Bronchial epithelial cell (primary cell): ENCODE data around the gene S1PR3. TPM values are rescaled to one million over a fixed set of nuclear protein-coding genes. Genes with fewer than 3 reads are reported as not detected.

Experiments
- DNase-seq: peaks from one replicate; pipeline ENCODE4 v3.0.0-alpha.2; 2010; ENCODE audit warnings: low read depth
- FAIRE-seq: peaks from 2 replicates; lab custom pipeline; 2011; peaks lifted over from hg19 to GRCh38; lab: Jason Lieb, UNC
- H3K27me3 ChIP-seq: 2 replicates; pipeline ENCODE4 v1.5.1; 2011; ENCODE audit warnings: low read length; ENCODE audit not compliant: control insufficient read depth, insufficient read depth
- H3K36me3 ChIP-seq: 2 replicates; pipeline ENCODE4 v1.5.1; 2011; ENCODE audit warnings: low read length; ENCODE audit not compliant: control insufficient read depth, insufficient read depth
- H3K4me3 ChIP-seq: 2 replicates; pipeline ENCODE4 v1.5.1; 2011; ENCODE audit warnings: mild to moderate bottlenecking, low read depth, low read length, control low read depth
- total RNA-seq: library from RNA; depleted of rRNA; stranded (reverse); fragments of >200 nt; gene quantifications from 2 replicates; pipeline ENCODE4 v1.2.1, GENCODE V29; 2014
- TF ChIP-seq, protein P1 (sequence below): IDR thresholded peaks from 2 replicates; pipeline ENCODE4 v1.5.1; 2011; ENCODE audit warnings: mild to moderate bottlenecking, moderate library complexity, low read length, control low read depth, inconsistent platforms; ENCODE audit not compliant: insufficient read depth, severe bottlenecking

Gene S1PR3
- total RNA-seq, 1 donor from 2014 or later: 0.79 TPM

DNA sequence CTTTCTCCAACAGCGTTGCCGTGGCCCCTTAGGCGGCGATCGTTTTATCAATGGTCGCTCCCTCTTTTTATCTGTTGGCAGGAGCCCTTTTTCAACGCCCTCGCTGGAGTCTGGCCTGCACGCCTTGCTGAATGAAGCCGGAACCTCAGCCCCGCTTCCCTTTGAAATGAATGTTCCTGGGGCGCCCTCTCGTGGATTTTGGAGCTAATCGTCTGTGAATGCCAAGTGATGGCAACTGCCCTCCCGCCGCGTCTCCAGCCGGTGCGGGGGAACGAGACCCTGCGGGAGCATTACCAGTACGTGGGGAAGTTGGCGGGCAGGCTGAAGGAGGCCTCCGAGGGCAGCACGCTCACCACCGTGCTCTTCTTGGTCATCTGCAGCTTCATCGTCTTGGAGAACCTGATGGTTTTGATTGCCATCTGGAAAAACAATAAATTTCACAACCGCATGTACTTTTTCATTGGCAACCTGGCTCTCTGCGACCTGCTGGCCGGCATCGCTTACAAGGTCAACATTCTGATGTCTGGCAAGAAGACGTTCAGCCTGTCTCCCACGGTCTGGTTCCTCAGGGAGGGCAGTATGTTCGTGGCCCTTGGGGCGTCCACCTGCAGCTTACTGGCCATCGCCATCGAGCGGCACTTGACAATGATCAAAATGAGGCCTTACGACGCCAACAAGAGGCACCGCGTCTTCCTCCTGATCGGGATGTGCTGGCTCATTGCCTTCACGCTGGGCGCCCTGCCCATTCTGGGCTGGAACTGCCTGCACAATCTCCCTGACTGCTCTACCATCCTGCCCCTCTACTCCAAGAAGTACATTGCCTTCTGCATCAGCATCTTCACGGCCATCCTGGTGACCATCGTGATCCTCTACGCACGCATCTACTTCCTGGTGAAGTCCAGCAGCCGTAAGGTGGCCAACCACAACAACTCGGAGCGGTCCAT, 10.0 kb downstream of the S1PR3 start:
- Histone ChIP-seq H3K4me3 (no peak overlapping the region), H3K36me3 (no peaks in the 10 kb centered on the region), H3K27me3 (no peaks in the 10 kb centered on the region)
- TF ChIP-seq, protein P1, sequence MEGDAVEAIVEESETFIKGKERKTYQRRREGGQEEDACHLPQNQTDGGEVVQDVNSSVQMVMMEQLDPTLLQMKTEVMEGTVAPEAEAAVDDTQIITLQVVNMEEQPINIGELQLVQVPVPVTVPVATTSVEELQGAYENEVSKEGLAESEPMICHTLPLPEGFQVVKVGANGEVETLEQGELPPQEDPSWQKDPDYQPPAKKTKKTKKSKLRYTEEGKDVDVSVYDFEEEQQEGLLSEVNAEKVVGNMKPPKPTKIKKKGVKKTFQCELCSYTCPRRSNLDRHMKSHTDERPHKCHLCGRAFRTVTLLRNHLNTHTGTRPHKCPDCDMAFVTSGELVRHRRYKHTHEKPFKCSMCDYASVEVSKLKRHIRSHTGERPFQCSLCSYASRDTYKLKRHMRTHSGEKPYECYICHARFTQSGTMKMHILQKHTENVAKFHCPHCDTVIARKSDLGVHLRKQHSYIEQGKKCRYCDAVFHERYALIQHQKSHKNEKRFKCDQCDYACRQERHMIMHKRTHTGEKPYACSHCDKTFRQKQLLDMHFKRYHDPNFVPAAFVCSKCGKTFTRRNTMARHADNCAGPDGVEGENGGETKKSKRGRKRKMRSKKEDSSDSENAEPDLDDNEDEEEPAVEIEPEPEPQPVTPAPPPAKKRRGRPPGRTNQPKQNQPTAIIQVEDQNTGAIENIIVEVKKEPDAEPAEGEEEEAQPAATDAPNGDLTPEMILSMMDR: peak; percentile 82
- no peak for FAIRE-seq
- DNase-seq: peak; percentile 54

DNA sequence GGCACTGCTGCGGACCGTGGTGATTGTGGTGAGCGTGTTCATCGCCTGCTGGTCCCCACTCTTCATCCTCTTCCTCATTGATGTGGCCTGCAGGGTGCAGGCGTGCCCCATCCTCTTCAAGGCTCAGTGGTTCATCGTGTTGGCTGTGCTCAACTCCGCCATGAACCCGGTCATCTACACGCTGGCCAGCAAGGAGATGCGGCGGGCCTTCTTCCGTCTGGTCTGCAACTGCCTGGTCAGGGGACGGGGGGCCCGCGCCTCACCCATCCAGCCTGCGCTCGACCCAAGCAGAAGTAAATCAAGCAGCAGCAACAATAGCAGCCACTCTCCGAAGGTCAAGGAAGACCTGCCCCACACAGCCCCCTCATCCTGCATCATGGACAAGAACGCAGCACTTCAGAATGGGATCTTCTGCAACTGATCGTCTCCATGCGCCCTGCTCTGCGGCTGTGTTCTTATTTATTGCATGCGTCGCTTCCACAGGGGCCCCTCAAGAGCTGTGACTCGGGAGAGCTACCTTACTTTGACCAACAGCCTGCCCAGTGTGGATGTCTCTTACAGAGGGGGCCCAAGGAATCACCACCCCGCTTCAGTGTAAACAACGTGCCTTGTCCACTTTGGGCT, 10.8 kb downstream of the S1PR3 start:
- FAIRE-seq: no peak
- TF ChIP-seq, protein P1: no peak
- Histone ChIP-seq H3K27me3 (no peaks in the 10 kb centered on the region), H3K36me3 (no peaks in the 10 kb centered on the region), H3K4me3 (no peak overlapping the region)
- no peak for DNase-seq

DNA sequence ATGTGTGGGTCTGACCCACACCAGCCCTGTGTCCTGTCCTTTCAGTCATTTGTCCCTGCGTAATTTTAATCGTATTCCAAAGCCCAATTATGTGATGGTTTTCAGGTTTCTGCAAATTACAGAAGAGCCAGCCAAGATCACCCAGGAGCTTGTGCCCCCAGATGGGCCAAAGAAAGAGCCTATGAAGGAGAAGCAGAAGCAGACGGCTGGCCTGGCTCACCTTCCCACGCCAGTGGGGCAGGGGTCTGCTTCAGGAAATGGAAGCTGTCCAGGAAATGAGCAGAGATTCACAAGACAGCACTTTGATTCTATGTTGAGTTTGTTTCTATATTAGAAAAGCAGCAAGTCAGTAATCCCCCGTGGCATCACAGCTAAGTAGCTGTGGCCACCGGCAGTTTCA, 11.7 kb downstream of the S1PR3 start:
- Histone ChIP-seq H3K27me3 (no peaks in the 10 kb centered on the region), H3K36me3 (no peaks in the 10 kb centered on the region), H3K4me3 (no peak overlapping the region)
- FAIRE-seq (no peak), DNase-seq (no peak)
- TF ChIP-seq, protein P1: no peak

DNA sequence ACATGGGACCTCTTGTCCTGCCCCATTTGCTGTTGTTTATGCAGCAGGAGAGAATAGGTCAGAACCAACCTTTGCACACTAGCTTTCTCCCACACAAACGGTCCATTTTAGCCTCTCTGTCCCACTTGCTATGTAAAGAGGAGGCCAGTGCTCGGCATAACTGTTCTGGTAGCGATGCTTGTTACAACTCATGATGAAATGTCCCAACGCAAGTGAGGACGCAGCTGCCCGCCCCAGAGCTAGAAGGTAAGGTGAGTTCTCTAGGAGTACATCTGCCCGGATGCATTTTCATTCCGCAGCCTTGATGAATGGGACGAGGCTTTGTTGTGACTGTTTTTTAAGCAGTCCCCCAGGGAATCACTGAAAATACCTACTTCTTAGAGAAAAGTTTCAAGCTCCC, 14.1 kb downstream of the S1PR3 start:
- no peaks in the 10 kb centered on the region for H3K36me3 ChIP-seq
- TF ChIP-seq, protein P1: no peak
- FAIRE-seq (no peak), DNase-seq (no peak)
- H3K27me3 ChIP-seq: no peaks in the 10 kb centered on the region
- no peak overlapping the region for H3K4me3 ChIP-seq

DNA sequence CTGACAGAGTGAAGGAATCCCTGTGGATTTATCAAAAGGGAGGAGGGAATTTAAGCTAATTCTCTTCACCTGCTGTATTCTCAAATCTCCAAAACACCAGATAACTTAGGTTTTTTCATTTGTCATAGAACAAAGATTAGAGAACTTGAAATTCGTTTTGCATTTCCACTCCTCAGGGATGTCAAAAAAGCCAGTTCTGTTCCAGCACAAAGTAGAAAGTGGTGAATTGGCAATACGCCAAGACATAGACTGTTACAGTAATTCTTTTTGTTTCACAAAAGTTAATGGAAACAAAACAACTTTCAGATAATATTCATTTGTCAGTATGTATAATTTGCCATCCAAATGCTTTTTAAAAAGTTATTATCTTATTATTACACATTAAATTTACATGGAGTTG, 15.0 kb downstream of the S1PR3 start:
- no peak for DNase-seq
- FAIRE-seq: no peak
- Histone ChIP-seq H3K36me3 (no peaks in the 10 kb centered on the region), H3K27me3 (no peaks in the 10 kb centered on the region), H3K4me3 (no peak overlapping the region)
- TF ChIP-seq, protein P1: no peak
